HFF-Myc (cell line): ENCODE measurements around the gene VWF.

ENCODE experiments used
- DNase-seq: peaks from one replicate; pipeline ENCODE4 v3.0.0-alpha.2; 2011; ENCODE audit warnings: low read depth; ENCODE audit errors: extremely low read depth
- H3K4me3 ChIP-seq: replicated peaks from 2 replicates; pipeline ENCODE4 v1.5.1; 2011; ENCODE audit warnings: low read depth, mild to moderate bottlenecking, control low read depth, low read length
- TF ChIP-seq, protein P1 (sequence below): IDR thresholded peaks from 2 replicates; pipeline ENCODE4 v1.5.1; 2012; ENCODE audit warnings: mild to moderate bottlenecking, low read depth, low read length, control low read depth; ENCODE audit errors: missing control alignments

Gene VWF

GRCh38 chr12:5988088-5988487 is 136.4 kb downstream of the VWF start:
- TF ChIP-seq, protein P1, sequence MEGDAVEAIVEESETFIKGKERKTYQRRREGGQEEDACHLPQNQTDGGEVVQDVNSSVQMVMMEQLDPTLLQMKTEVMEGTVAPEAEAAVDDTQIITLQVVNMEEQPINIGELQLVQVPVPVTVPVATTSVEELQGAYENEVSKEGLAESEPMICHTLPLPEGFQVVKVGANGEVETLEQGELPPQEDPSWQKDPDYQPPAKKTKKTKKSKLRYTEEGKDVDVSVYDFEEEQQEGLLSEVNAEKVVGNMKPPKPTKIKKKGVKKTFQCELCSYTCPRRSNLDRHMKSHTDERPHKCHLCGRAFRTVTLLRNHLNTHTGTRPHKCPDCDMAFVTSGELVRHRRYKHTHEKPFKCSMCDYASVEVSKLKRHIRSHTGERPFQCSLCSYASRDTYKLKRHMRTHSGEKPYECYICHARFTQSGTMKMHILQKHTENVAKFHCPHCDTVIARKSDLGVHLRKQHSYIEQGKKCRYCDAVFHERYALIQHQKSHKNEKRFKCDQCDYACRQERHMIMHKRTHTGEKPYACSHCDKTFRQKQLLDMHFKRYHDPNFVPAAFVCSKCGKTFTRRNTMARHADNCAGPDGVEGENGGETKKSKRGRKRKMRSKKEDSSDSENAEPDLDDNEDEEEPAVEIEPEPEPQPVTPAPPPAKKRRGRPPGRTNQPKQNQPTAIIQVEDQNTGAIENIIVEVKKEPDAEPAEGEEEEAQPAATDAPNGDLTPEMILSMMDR: no peak
- DNase-seq: no peak

DNA sequence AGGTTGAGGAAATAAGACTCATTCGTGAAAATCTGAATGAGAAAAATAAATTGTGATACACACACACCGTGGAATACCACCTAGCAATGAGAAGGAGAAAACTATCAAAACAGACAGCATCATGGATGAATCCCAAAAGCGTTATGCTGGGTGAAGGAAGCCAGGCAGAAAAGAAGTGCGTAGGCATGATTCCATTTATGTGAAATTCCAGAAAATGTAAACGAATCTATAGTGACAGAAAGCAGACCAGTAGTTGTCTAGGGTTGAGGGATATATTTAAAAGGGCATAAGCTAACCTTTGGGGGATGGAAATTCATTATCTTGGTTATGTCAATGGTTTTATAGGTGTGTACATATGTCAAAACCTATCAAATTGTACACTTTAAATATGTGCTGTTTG is 136.9 kb downstream of the VWF start:
- DNase-seq: no peak
- H3K4me3 ChIP-seq: no peak overlapping the region
- TF ChIP-seq, protein P1: no peak

More at GRCh38 chr12:5988088-5988487, 136.4 kb downstream of the VWF start:
- H3K4me3 ChIP-seq: no peak overlapping the region

DNA sequence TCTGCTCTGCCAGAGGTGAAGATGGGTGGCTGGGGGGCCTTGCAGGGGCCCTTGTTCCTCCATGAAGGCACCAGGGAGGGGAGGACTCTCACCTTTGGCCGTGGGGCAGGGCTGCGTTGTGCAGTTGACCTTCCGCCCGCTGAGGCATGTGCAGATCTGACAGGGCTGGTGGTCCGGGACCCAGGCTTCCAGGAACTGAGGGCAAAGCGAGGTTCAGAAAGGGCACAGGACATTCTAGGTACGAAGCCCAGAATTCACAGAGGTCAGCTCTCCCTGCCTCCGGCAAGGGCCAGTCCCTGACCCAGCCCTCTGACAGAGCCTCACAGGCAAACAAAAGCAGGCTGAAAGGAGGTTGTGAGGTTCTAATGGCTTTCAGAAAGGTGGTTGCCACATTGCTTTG is 139.0 kb downstream of the VWF start:
- TF ChIP-seq, protein P1: no peak
- DNase-seq: no peak
- no peak overlapping the region for H3K4me3 ChIP-seq

- DNase-seq: no peak
- TF ChIP-seq, protein P1: no peak
- H3K4me3 ChIP-seq: no peak overlapping the region
These were observed 139.6 kb downstream of the VWF start for GRCh38 chr12:5984873-5985272.

DNA sequence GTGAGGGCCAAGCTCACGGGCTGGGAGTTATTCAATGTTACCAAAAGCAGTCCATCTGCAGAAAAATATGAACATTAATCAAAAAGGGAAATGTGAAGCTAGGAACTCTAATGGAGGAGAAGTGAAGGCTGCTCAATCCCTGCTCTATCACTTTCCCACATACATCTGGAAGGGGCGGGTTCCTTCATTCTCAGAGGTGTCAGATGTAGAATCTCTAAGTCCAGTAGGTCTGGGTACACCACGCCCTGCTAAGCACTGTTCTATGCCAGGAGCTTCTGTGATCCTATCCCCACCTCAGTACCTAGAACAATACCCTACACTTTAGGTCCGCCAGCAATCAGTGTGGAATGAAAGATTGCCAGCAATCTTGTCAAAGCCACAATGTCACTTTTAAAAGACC is 142.4 kb downstream of the VWF start:
- no peak overlapping the region for H3K4me3 ChIP-seq
- no peak for DNase-seq
- TF ChIP-seq, protein P1: no peak

DNA sequence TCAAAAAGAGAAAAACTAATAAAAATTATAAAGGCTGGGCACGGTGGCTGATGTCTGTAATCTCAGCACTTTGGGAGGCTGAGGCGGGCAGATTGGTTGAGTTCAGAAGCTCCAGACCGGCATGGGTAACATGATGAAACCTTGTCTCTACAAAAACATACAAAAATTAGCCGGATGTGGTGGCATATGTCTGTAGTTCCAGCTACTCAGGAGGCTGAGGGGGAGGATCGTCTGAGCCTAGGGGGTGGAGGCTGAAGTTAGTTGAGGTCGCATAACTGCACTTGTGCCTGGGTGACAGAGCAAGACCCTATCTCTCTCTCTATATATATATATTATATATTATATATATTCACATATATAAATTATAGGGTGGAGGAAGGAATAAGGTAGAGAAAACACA is 146.9 kb downstream of the VWF start:
- TF ChIP-seq, protein P1: no peak
- no peak for DNase-seq

GRCh38 chr12:5976711-5977110 is 147.8 kb downstream of the VWF start:
- no peak overlapping the region for H3K4me3 ChIP-seq
- no peak for DNase-seq
- TF ChIP-seq, protein P1: no peak

More for the DNA sequence above, 146.9 kb downstream of the VWF start:
- H3K4me3 ChIP-seq: no peak overlapping the region
